HG02798 (cell line): ENCODE results near the gene RAET1G.
"Not testable (repeated sequence)": the region's sequence is repeated elsewhere in the genome, so short reads cannot be mapped to it uniquely, and the experiment has no call there.

Source experiments
- ATAC-seq: cut with Tn5 transposase; IDR thresholded peaks from one replicate; pipeline ENCODE4 v1.9.1; 2021; ENCODE audit warnings: mild to moderate bottlenecking; ENCODE audit not compliant: unreplicated experiment, poor library complexity

RAET1G gene

GRCh38 chr6:149935668-149936067 lies 12.7 kb upstream of the RAET1G start:
- ATAC-seq, result no peak

- ATAC-seq, result no peak
These were observed 12.3 kb upstream of the RAET1G start for GRCh38 chr6:149935246-149935645.

GRCh38 chr6:149934249-149935156 lies 11.6 kb upstream of the RAET1G start:
- ATAC-seq, result peak; percentile 33

- no peak for ATAC-seq
These were observed 10.5 kb upstream of the RAET1G start for GRCh38 chr6:149933461-149933860.

GRCh38 chr6:149933036-149933435 lies 10.1 kb upstream of the RAET1G start:
- no peak for ATAC-seq

- no peak for ATAC-seq
These were observed 8.6 kb upstream of the RAET1G start for GRCh38 chr6:149931501-149931900.

- ATAC-seq, result no peak
These were observed 6.5 kb upstream of the RAET1G start for GRCh38 chr6:149929422-149929821.

GRCh38 chr6:149927025-149927424 lies 4.1 kb upstream of the RAET1G start:
- not testable (repeated sequence) for ATAC-seq

- no peak for ATAC-seq
These were observed 3.3 kb upstream of the RAET1G start for GRCh38 chr6:149925974-149926777.

GRCh38 chr6:149925253-149925973 lies 2.5 kb upstream of the RAET1G start:
- ATAC-seq, result no peak

- ATAC-seq, result no peak
These were observed 2.0 kb upstream of the RAET1G start for GRCh38 chr6:149924933-149925252.

- no peak for ATAC-seq
These were observed 1.4 kb upstream of the RAET1G start for GRCh38 chr6:149924206-149924932.

- no peak for ATAC-seq
These were observed 536 bp upstream of the RAET1G start for GRCh38 chr6:149923327-149923986.

GRCh38 chr6:149922091-149922490 lies 830 bp downstream of the RAET1G start:
- not testable (repeated sequence) for ATAC-seq

- no peak for ATAC-seq
These were observed 1.6 kb downstream of the RAET1G start for GRCh38 chr6:149921361-149921760.

- ATAC-seq, result no peak
These were observed 3.1 kb downstream of the RAET1G start for GRCh38 chr6:149919834-149920225.

GRCh38 chr6:149919126-149919833 lies 3.6 kb downstream of the RAET1G start:
- not testable (repeated sequence) for ATAC-seq

- no peak for ATAC-seq
These were observed 4.6 kb downstream of the RAET1G start for GRCh38 chr6:149918151-149918905.
